Fibroblast of peridontal ligament (primary cell): ENCODE data around the gene C1QL1.
"Not testable (repeated sequence)": the region's sequence is repeated elsewhere in the genome, so short reads cannot be mapped to it uniquely, and the experiment has no call there.

ENCODE experiments used
- DNase-seq: peaks from one replicate; pipeline ENCODE4 v3.0.0-alpha.2; 2010; ENCODE audit errors: extremely low read depth

C1QL1 gene

DNA sequence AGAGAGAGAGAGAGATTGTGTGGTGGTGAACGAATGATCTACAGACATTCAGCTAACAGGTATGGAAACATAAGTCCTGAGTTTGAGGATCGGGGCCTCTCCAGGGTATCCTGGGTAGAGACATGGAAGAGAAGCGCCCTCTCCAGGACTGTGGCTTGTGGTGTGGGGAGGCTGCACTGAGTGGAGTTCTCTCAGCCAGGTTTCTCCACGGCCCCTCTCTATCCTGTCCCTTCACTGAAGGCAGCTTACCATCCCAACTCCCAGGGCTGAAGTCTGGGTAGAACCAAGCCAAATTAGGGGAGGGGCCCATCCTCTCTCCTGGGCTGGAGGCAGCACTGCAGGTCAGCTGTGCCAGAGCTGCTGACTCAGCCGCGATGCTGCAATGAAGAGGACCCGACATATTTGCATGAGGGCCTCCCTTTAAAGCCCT lies 6.2 kb downstream of the C1QL1 start:
- DNase-seq = no peak

DNA sequence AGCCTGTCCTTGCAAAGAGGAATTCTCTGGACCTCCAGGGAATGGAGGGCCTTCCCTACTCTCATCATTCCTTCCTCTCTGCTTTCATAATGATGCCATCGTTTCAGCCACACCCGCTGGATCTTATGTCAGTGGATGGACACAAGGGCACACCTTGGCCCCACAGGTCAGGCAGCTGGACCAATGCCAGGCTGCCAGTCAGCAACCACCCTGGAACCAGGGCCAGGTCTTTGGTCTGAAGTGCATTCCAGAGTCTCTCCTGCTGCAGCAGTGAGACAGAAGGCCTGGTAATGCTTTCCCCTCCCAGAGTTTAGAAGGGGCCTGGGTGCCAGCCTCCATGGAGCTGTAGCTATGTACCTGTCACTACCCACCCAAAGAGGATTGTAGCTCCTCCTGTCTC lies 7.4 kb downstream of the C1QL1 start:
- DNase-seq = no peak

DNA sequence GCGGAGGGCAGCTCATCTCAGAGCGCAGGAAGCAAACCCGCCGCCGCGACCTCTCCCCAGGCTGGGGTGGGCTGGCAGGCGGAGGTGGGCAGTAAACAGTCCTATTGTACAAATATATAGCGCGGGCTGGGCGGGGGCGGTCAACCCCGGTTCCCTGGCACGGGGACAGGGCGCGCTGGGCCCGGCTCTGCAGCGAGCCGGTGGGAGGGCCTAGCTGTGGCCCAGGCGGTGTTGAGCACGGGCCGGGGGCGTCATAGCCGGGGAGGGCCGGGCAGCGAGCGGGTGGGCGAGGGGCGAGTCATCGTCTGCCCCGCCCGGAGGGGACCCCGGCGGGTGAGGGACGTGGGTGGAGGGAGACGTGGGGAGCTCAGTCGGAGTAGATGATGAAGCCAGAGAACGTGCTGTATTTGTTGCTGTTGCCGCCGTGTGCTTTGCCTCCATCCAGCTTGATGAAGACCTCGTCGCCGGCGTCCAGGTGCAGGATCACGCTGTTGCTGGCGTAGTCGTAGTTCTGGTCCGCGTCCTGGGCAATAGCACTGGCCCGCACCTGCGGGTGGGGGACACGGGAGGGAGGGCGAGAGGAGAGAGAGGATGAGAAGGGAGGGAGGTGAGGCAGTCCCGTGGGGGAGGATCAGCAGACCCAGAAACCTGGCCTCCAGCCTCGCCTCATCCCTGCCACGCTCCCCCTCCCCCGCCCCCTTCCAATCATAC lies 8.1 kb downstream of the C1QL1 start:
- DNase-seq = no peak

DNA sequence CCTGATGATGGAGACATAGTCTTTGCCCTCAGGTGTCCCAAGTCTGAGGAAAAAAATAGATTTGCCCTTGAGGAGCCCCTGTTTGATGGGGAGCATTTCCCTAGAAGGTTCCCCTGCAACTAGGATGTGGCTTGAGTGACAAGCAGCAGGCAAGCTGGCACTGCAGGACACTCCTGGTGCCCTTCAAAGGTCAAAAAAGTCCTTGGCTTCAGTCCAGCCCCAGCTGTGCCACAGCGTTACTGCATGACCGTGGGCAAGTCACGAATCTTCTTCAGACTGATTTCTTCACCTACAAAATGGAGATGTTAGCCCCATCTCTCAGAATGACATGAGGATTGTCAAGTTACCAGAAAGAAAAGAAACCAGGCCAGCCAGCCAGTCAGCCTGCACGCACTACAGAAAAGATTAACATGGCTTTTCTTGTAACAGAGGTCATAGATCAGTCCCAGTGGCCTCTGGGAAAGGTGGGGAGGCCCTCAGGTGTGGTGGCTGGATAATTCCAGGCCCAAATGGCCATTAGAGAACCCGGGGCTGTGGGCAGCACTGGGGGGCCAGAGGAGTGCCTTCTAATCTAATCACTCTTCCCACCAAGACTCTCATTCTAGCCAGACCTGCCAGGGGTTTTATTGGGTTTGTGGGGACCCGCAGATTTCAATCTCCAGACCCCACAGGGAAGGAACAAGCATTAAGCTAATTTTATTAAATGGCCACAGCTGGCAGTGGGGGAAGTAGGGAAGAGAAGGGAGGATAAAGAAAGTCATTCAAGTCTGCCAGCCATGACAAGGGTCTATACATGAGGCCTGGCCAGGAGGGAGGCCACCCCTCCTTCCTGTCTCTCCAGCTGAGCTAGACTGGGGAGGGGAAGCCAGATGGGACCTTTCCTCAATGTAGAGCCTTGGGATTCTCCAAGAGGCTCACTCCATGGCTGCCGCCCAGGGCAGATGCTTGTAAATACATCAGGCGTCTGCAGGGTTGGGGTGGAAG lies 10.8 kb downstream of the C1QL1 start:
- DNase-seq = no peak

DNA sequence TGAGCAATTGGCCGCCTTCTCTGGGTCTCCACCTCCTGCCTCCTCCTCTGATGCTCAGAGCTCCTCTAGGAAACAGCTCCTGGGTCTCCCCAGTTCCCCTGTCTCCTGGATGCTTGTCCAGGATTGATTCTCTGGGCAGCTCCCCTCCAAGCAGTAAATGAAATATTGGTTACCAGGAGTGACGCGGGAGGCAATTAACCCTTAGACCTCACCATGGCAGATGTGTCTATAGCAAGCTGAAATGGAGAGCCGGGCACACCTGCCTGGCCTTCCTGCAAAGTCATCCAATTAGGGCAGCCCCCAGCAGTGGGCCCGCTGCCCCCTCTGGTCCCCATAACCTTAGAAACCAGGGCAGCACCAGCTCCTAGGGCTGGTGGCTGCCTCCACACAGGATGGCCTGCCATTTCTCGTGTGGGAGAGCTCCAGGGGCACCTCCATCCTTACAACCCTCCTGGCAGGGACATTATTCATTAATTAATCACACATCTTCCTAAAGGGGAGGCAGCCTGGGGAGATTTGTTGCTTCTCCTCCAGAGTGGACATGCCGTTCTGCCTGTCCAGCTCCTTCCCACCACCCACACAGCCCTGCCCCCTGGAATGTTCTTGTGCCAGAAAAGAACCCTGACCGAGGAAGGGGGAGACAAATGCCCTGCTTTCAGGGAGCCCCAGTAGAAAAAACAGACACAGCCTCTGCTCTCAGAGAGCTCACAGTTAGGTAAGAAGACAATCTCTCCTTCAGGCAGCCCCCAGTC lies 12.3 kb downstream of the C1QL1 start:
- DNase-seq = no peak

DNA sequence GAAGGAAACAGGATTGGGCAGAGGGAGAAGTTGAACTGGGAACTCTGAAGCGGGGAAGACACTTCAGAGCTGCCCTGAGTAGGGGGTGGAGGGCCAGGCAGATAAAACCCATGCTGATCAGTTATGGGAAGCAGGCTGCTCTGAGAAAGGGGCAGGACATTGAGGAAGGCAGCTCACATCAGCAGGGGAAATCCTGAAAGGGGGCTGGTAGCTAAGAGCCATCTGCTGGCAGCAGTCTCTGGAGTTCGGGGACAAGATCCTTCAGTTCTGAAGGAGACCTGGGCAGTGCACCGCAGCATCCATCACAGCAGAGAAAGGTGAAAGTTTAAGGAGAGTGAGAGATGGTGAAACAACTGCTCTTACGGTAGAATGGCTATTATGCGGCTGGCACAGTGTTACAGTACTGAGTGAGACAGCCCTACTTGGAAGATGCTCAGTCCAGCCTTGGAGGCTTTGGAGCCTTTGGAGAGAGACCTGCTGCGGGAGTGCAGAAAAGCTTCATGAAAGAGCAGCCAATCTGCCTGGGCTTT lies 15.1 kb downstream of the C1QL1 start:
- DNase-seq = no peak

DNA sequence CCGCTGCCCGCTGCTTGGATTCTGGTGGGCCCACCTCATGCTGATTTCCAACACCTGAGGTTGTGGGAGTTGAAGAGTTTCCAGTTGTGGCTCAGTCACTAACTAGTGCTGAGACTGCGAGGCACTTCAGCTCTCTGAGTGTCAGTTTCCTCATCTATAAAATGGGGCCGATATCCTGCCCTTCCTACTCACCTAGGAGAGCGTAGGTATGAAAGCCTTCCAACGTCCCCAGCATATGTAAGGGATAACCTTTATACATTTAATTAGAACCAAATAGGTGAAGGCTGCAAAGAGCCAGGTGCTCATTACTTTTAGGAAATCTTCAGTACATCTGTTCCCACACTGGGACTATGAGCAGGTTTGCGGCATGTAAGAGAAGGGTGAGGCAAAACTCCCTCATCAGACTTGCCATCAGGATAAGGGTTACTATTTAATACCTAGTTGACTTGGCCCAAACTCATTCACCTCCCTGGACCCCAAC lies 19.7 kb downstream of the C1QL1 start:
- no peak for DNase-seq

DNA sequence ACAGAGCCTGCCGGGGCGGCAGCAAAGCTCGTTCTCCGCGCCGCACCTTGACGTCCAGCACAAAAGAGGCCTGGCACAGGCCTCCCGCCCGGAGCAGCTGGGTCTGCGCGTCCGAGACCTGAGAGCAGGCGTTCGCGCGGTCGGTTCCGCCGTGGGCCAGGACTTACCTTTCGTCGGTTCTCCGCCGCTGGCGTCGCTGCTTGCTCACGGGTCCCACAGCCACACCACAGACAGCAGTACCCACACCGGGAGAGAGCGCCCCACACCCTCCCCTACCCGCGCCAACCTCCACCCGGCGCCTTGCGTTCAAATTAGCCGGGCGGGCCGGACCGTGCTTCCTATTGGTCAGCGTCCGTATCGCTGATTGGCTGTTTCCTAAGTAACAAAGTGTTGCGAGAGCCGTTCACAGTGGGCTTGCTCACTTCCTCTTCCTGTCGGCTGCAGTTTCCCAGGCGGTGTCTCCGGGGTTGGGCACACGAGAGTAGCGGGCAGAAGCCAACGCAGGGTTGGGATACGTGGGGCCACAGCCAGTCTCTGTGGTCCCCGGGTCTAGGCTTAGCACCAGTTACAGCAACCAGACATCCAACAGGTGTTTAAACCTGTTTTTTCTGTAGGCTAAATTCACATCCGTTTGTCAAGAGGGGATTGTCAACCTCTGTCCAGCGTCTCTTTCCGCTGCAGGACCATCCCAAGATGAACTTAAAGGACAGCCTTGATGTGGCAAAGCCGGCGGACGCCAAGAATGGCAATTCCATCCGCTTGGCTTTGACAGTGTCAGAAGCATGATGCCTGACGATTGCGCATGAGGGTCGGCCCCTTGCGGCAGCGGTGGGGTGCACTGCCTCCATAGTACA lies 20.4 kb downstream of the C1QL1 start, which contains the start of gene KIF18B:
KIF18B (minus strand) TSS at position 313 of the 854 bp plus-strand sequence. CDS start 11,429 bp downstream, outside the sequence.
- peak; percentile 95 for DNase-seq

DNA sequence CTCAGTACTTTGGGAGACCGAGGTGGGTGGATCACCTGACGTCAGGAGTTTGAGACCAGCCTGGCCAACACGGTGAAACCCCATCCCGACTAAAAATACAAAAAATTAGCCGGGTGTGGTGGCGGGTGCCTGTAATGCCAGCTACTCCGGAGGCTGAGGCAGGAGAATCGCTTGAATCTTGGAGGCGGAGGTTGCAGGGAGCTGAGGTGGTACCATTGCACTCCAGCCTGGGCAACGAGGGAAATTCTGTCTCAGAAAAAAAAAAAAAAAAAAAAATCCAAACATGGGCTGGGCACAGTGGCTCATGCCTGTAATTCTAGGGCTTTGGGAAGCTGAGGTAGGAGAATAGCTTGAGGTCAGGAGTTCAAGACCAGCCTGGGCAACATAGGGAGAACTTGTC lies 22.5 kb downstream of the C1QL1 start:
- DNase-seq = not testable (repeated sequence)

DNA sequence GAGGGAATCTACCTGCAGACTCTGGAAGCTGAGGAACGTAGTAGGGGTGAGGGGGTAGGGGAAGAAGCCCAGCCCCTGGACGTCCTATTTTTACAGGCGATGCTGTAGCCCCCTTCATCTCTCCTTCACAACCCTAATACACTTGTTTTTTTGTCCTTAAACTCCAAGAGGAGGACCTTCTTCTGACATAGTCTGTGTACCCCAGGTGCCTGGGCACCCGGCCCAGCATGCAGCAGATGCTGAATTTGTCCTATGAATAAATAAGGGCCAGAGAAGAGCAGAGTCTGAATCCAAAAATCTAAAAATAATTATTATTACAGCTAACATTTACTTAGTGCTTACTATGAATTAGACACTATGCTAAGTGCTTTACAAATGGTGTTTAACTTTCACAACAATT lies 25.6 kb downstream of the C1QL1 start:
- DNase-seq = no peak

DNA sequence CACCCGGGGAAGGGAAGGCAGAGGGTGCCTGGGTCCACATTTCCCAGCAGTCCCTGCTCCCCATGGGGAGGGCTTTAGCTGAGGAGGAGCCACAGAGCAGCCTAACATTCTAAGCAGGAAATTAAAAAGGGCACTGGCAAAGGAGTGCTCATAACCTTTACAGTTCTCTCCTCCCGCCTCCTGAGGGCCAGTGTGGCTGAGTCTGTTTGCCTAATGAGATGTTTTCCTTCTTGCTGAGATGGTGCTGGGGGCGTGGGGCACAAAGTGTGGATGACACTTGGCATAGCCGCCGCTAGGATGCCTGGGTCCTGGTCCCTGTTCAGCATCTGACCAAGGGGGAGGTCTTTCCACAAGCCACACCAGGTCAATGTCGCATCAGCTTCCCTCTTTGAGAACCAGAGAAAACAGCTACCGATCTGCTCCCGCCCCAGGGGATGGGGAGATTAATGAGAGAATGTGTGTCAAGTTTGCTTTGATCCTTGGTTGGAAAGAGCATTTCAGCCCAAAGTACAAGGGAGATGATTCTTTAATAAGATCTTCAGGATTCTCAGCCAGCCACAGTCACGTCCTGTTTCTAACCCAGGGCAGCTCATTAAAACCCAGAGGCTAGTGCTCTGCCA lies 26.3 kb downstream of the C1QL1 start:
- DNase-seq = no peak

DNA sequence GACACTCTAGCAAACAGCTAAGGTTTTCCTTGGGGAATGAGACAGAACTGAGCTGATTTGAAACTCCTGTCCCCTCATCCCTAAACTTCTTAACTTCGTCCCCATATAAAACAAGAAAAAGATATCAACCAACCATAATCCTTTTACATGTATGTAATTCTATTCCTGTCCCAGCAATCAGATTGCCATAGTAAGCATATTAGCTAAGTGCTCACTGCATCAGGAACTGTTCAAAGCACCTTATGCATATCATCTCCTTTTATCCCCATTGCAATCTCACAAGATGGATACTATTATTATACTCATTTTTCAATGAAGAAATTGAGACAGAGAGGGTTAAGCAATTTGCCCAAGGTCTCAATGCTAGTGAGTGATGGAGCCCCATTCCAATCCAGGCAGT lies 27.3 kb downstream of the C1QL1 start:
- DNase-seq = no peak

DNA sequence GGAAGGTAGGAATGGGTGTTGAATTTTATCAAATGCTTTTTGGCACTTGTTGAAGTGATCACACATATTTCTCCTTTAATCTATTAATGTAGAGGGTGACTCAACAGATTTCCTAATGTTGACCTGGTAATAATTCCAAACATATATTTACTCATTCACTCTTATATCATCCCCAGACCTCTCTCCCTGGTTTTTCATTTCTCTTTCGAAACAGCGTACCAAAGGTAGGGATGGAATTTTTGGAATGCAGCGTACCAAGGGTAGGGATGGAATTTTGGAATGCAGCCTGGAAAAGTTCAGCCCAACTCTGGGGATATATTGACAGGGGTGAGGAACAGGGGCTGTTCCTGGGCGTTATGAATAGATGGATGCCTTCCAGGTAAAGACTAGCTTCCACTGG lies 27.8 kb downstream of the C1QL1 start:
- DNase-seq = no peak

DNA sequence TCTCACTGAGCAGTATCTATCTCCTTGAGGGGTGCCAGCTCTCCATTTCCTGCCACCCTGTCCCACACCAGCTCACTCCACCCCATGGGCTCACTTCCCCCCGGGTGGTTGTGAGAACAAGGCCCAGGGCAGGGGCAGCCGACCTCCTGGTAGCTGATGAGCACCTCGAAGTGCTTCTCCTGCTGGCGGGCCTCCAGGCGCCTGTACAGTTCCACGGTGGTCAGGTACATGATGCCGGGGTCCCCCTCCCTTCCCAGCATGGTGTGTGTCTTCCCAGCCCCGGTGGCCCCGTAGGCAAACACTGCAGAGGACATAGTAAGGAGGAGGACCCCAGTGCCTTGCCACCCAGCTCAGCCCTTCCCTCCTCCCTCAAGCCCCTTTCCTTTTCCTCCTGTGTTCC lies 33.0 kb downstream of the C1QL1 start:
- DNase-seq = no peak

DNA sequence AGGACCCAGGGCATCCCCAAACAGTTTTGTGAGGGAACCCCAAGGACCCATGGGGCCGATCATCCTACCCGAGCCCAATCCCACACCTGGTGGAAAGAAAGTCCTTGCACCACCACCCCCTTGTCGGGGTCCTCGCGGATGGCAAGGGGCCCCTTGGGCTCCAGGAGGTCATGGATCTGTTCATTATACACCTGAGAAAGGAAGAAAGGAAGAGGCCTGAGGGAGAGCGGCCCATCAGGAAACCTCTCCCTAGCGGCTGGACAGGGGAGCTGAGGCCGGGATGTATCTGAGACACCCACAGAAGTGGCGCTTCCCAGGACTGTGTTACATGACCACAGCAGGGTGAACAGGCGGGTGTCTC lies 33.4 kb downstream of the C1QL1 start:
- DNase-seq = no peak

DNA sequence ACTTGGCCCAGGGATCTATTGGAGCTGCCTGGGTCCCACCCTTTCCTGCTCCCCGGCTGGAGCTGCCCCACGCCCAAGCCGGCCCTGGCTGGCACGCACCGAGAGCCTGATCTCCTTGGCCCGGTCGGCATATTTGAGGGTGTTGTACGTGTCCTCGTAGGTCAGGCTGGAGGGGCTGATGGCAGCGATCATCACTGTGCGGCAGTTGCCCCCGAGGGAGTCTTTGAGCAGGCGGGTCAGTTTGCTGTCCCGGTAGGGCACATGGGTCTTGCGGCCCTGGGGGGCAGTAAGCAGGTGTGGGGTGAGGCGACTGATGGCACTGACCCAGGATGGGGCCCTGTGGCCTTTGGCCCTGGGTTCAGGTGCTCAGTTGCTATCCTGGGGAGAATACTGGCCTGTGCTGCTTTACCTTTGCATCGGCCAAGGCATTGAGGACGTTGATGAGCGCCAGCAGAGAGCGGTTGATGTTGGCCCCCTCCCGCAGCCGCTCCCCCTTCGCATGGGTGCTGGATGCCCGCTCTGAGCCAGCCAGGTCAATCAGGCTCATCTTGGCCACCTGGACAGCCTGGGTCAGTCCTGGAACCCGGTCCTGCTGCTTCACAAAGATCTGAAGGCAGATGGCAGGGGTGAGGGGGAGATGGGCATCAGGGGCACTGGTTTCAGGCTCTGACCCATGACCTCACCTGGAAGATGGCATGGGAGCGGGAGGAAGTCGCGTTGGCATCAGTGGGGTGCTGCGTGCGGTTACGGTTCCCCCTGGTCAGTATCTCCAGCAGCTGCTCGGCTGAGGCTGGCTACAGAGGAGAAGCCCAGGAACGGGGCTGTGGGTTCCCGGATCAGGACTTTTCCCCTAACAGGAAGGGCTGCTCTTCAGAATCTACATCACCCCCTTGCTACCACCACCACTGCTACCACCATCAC lies 34.0 kb downstream of the C1QL1 start:
- no peak for DNase-seq

DNA sequence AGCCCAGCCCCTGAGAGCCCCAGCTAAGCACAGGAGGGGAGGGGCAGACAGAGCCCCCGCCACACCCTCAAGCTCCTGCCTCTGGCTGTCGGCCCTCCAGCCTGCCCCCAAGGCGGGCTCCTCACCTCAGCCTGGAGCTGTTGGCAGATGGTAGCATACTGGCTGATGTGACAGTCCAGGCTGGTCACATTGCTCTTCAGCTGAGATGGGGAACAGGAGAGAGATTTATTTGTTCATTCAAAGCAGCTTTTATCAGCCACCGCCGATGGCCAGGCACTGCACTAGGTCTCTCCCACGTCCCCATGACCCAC lies 35.4 kb downstream of the C1QL1 start:
- no peak for DNase-seq

DNA sequence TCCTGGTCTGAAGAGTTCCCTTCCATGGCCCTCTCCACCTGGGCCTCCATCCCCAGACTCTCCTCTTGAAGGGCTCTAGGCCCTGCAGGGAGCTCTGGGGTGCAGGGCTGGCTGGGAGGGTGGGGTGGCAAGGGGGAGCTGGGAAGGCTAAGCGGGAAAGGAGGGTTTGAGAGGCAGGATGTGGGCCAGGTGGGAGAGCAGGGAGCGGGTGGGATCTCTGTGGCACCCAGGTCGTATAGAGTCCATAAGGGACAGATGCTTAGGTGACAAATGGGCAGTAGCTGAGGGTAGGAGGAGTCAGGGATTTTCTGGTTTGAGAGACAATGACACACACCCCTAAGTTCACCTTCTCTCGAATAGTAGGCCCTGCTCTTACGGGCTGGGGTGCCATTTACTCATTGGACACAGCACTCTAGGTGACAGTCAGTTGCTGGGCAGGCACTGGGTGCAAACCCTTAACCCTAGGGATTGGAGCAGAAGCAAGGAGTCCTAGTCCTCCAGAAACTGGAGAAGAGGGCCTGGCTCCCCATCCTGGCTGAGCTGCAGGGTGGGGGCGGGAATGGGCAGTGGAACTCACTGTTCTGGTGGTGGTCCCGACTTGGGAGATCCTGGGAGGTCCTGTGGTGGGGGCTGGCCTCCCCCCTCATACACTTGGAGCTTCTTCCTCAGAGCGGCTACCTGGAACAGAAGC lies 35.9 kb downstream of the C1QL1 start:
- DNase-seq = no peak

DNA sequence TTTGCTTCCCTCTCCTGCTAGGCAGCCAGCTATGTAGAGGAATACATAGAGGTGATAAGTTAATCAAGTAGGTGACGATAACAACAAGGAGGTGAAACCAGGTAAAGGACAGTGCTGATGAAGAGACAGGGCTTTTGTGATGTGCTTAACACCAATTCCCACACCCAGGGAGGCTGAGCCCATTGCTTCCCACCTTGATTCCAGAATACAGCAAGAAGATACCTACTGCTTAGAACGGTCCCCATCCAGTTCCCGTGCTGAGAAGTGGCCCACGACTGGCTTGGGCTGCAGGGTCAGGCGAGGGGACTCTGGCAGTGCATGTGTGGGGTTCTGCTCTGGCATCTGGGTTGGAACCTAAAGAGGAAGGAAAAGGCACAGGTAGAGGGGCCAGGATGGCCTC lies 36.7 kb downstream of the C1QL1 start:
- DNase-seq = no peak
